Osteocyte (in vitro differentiated cells): ENCODE results near the gene TPRA1. TPM values are rescaled to one million over a fixed set of nuclear protein-coding genes. Genes with fewer than 3 reads are reported as not detected.

Experiments used
- DNase-seq: peaks from one replicate; pipeline ENCODE4 v3.0.0; 2021; ENCODE audit warnings: mixed read lengths; ENCODE audit not compliant: unreplicated experiment; ENCODE audit errors: extremely low spot score
- H3K27ac Mint-ChIP-seq: one replicate; pipeline ENCODE4 v1.8.0; 2021; ENCODE audit warnings: mild to moderate bottlenecking, mixed read lengths; ENCODE audit not compliant: unreplicated experiment
- H3K27me3 Mint-ChIP-seq: one replicate; pipeline ENCODE4 v1.8.0; 2021; ENCODE audit warnings: mixed read lengths; ENCODE audit not compliant: unreplicated experiment
- H3K36me3 Mint-ChIP-seq: one replicate; pipeline ENCODE4 v1.8.0; 2021; ENCODE audit warnings: mixed read lengths; ENCODE audit not compliant: unreplicated experiment
- H3K4me1 Mint-ChIP-seq: one replicate; pipeline ENCODE4 v1.8.0; 2021; ENCODE audit warnings: mixed read lengths; ENCODE audit not compliant: unreplicated experiment
- H3K4me3 Mint-ChIP-seq: one replicate; pipeline ENCODE4 v1.8.0; 2021; ENCODE audit warnings: mild to moderate bottlenecking, moderate library complexity, mixed read lengths; ENCODE audit not compliant: unreplicated experiment
- H3K9me3 Mint-ChIP-seq: one replicate; pipeline ENCODE4 v1.8.0; 2021; ENCODE audit warnings: mixed read lengths; ENCODE audit not compliant: unreplicated experiment
- CTCF ChIP-seq: fragments of 200-600 bp; sonication (generic); IDR thresholded peaks from 2 replicates; pipeline ENCODE4 v1.5.0; 2021; ENCODE audit warnings: antibody characterized with exemption, mild to moderate bottlenecking, moderate library complexity
- total RNA-seq: library from RNA; stranded (reverse); gene quantifications from 2 replicates; pipeline ENCODE4 v1.2.1, GENCODE V29; 2021

TPRA1 gene
- total RNA-seq, 1 donor from 2014 or later: 49.7 TPM

GRCh38 chr3:127580327-127581060 is 10.0 kb downstream of the TPRA1 start:
- H3K27me3 Mint-ChIP-seq: no peaks in the 10 kb centered on the region
- no peak overlapping the region for H3K27ac Mint-ChIP-seq
- no peak for TF ChIP-seq CTCF
- H3K9me3 Mint-ChIP-seq: no peaks in the 10 kb centered on the region
- no peak overlapping the region for H3K4me3 Mint-ChIP-seq
- peaks cover 7% of the 10 kb centered on the region for H3K4me1 Mint-ChIP-seq
- H3K36me3 Mint-ChIP-seq: peaks cover 6% of the 10 kb centered on the region
- no peak for DNase-seq

GRCh38 chr3:127578802-127579201 is 11.7 kb downstream of the TPRA1 start:
- Mint-ChIP-seq H3K4me3 (no peak overlapping the region), H3K4me1 (peaks cover 10% of the 10 kb centered on the region), H3K9me3 (no peaks in the 10 kb centered on the region), H3K27me3 (no peaks in the 10 kb centered on the region), H3K36me3 (peaks cover 8% of the 10 kb centered on the region), H3K27ac (no peak overlapping the region)
- no peak for TF ChIP-seq CTCF
- no peak for DNase-seq

GRCh38 chr3:127578168-127578567 is 12.4 kb downstream of the TPRA1 start:
- H3K27me3 Mint-ChIP-seq: no peaks in the 10 kb centered on the region
- no peak for DNase-seq

GRCh38 chr3:127577448-127577847 is 13.1 kb downstream of the TPRA1 start:
- no peak overlapping the region for H3K27ac Mint-ChIP-seq
- DNase-seq: no peak
- H3K4me1 Mint-ChIP-seq: peaks cover 10% of the 10 kb centered on the region
- no peak for TF ChIP-seq CTCF
- no peaks in the 10 kb centered on the region for H3K9me3 Mint-ChIP-seq
- H3K36me3 Mint-ChIP-seq: peaks cover 15% of the 10 kb centered on the region
- no peak overlapping the region for H3K4me3 Mint-ChIP-seq
- H3K27me3 Mint-ChIP-seq: no peaks in the 10 kb centered on the region

More at GRCh38 chr3:127578168-127578567, 12.4 kb downstream of the TPRA1 start:
- TF ChIP-seq CTCF: no peak
- H3K4me1 Mint-ChIP-seq: peaks cover 10% of the 10 kb centered on the region
- no peak overlapping the region for H3K4me3 Mint-ChIP-seq
- peaks cover 10% of the 10 kb centered on the region for H3K36me3 Mint-ChIP-seq
- no peak overlapping the region for H3K27ac Mint-ChIP-seq
- H3K9me3 Mint-ChIP-seq: no peaks in the 10 kb centered on the region

- Mint-ChIP-seq H3K27ac (peak overlapping the region; percentile 61), H3K27me3 (no peaks in the 10 kb centered on the region), H3K36me3 (peaks cover 32% of the 10 kb centered on the region), H3K4me1 (peaks cover 10% of the 10 kb centered on the region), H3K9me3 (no peaks in the 10 kb centered on the region), H3K4me3 (no peak overlapping the region)
- peak; percentile 98 for TF ChIP-seq CTCF
- peak; percentile 95 for DNase-seq
These were observed 15.4 kb downstream of the TPRA1 start for GRCh38 chr3:127574880-127575878.
